Uterus (tissue), 4 donors: ENCODE data around the gene KLHDC3. TPM values are rescaled to one million over a fixed set of nuclear protein-coding genes. Genes with fewer than 3 reads are reported as not detected.

Experiments used
- DNase-seq, 2 donors: peaks; one replicate each; pipeline ENCODE4 v3.0.0-alpha.2; 2019 to 2020
- H3K27ac ChIP-seq, 2 donors: fragments of 200-600 bp; sonication (generic); 1 replicate in 1 of 2; 2 replicates in 1 of 2; pipeline ENCODE4 v1.5.1; 2016 to 2018
- H3K27me3 ChIP-seq, 2 donors: fragments of 200-600 bp; sonication (generic); one replicate each; pipeline ENCODE4 v1.5.1; 2018 to 2019; ENCODE audit warnings: control low read depth in 1 of 2
- H3K36me3 ChIP-seq, 2 donors: fragments of 200-600 bp; sonication (generic); one replicate each; pipeline ENCODE4 v1.5.1; 2019; ENCODE audit warnings: control low read depth in 1 of 2
- H3K4me1 ChIP-seq, 2 donors: fragments of 200-600 bp; sonication (generic); one replicate each; pipeline ENCODE4 v1.5.1; 2018 to 2019; ENCODE audit warnings: control low read depth in 1 of 2
- H3K4me3 ChIP-seq, 2 donors: fragments of 200-600 bp; sonication (generic); 1 replicate in 1 of 2; 2 replicates in 1 of 2; pipeline ENCODE4 v1.5.1; 2018 to 2019; ENCODE audit warnings: mild to moderate bottlenecking in 1 of 2
- H3K9me3 ChIP-seq, 2 donors: fragments of 200-600 bp; sonication (generic); one replicate each; pipeline ENCODE4 v1.5.1; 2019; ENCODE audit warnings: control low read depth in 1 of 2
- CTCF ChIP-seq, 4 experiments: fragments of 200-600 bp in 2 of 4; fragments of 450-650 bp in 2 of 4; sonication (generic) in 2 of 4; IDR thresholded peaks; one replicate each; pipeline ENCODE4 v1.5.1; 2016 to 2019; ENCODE audit warnings: antibody characterized with exemption in 4 of 4, mild to moderate bottlenecking in 2 of 4, moderate library complexity in 1 of 4
- POLR2A ChIP-seq, 2 donors: fragments of 450-650 bp; IDR thresholded peaks; one replicate each; pipeline ENCODE4 v1.6.1; 2016; ENCODE audit warnings: antibody characterized with exemption in 2 of 2, mild to moderate bottlenecking in 1 of 2, moderate library complexity in 1 of 2
- intact Hi-C: fragments of 100-400 bp; cut with DNase I; formaldehyde crosslinking; loops from one replicate; pipeline ENCODE4 v1.15.1; 2023; ENCODE audit warnings: low total_unique reads
- total RNA-seq, 4 donors: library from RNA; depleted of rRNA in 3 of 4; stranded (reverse); fragments of >200 nt in 3 of 4; gene quantifications; one replicate each; pipeline versions ENCODE4 v1.1.0 to v1.2.4, GENCODE V29; 2014 to 2023
- donor health status: DM: yes; HTN: yes; CAD: no.

The KLHDC3 gene
- total RNA-seq, 4 donors from 2014 or later = 19.7 to 152 (median 56.8) TPM

- no peak for DNase-seq
Measured at GRCh38 chr6:43026365-43026764, 12.3 kb downstream of the KLHDC3 start.

GRCh38 chr6:43029120-43029519, 15.1 kb downstream of the KLHDC3 start:
- Histone ChIP-seq H3K27ac (no peak overlapping the region), H3K36me3 (no peaks in the 10 kb centered on the region), H3K4me3 (no peak overlapping the region), H3K4me1 (no peaks in the 10 kb centered on the region), H3K27me3 (no peaks in the 10 kb centered on the region), H3K9me3 (no peaks in the 10 kb centered on the region)
- TF ChIP-seq CTCF (IDR thresholded peaks at IDR 0.05) (no peak), POLR2A (IDR thresholded peaks at IDR 0.05) (no peak)
- DNase-seq = no peak
- intact Hi-C loops = no loop called here

More at GRCh38 chr6:43026365-43026764, 12.3 kb downstream of the KLHDC3 start:
- Histone ChIP-seq H3K4me1 (peaks cover 0 to 8% of the 10 kb centered on the region in 2 donors), H3K27ac (no peak overlapping the region), H3K27me3 (no peaks in the 10 kb centered on the region), H3K9me3 (no peaks in the 10 kb centered on the region), H3K4me3 (no peak overlapping the region), H3K36me3 (no peaks in the 10 kb centered on the region)
- TF ChIP-seq POLR2A (IDR thresholded peaks at IDR 0.05) = no peak
- no peak for TF ChIP-seq CTCF (IDR thresholded peaks at IDR 0.05)
- intact Hi-C loops = no loop called here

GRCh38 chr6:43032326-43032725, 18.3 kb downstream of the KLHDC3 start:
- intact Hi-C loops = no loop called here
- Histone ChIP-seq H3K27me3 (no peaks in the 10 kb centered on the region), H3K36me3 (no peaks in the 10 kb centered on the region)

GRCh38 chr6:43033496-43034189, 19.6 kb downstream of the KLHDC3 start:
- TF ChIP-seq CTCF (IDR thresholded peaks at IDR 0.05) = no peak
- TF ChIP-seq POLR2A (IDR thresholded peaks at IDR 0.05) = no peak
- no peaks in the 10 kb centered on the region for H3K36me3 ChIP-seq
- H3K4me3 ChIP-seq = no peak overlapping the region
- H3K4me1 ChIP-seq = no peaks in the 10 kb centered on the region
- H3K9me3 ChIP-seq = no peaks in the 10 kb centered on the region
- intact Hi-C loops = no loop called here
- DNase-seq = no peak
- no peak overlapping the region for H3K27ac ChIP-seq
- no peaks in the 10 kb centered on the region for H3K27me3 ChIP-seq

More at GRCh38 chr6:43032326-43032725, 18.3 kb downstream of the KLHDC3 start:
- Histone ChIP-seq H3K9me3 (no peaks in the 10 kb centered on the region), H3K27ac (no peak overlapping the region), H3K4me1 (no peaks in the 10 kb centered on the region), H3K4me3 (no peak overlapping the region)
- no peak for TF ChIP-seq POLR2A (IDR thresholded peaks at IDR 0.05)
- no peak for TF ChIP-seq CTCF (IDR thresholded peaks at IDR 0.05)
- no peak for DNase-seq

DNA sequence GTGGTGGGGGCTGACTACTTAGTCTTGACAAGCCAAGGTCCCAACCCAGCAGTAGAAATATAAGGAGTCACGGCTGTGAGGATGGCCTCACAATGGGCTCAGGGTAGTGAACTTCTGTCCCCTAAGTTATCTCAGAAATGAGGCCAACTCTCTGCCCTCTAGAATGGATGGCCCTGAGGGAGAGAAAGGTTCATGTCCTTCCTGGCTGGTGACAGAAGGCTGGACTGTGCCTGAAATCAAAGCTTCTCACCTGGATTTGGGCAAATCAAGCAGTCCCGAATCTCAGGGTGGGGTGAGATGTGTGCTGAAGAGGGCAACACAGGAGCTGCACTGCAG, 20.1 kb downstream of the KLHDC3 start:
- H3K27ac ChIP-seq = no peak overlapping the region
- H3K4me1 ChIP-seq = no peaks in the 10 kb centered on the region
- intact Hi-C loops = no loop called here
- H3K36me3 ChIP-seq = no peaks in the 10 kb centered on the region
- no peaks in the 10 kb centered on the region for H3K27me3 ChIP-seq
- H3K9me3 ChIP-seq = no peaks in the 10 kb centered on the region
- no peak for DNase-seq
- H3K4me3 ChIP-seq = no peak overlapping the region
- TF ChIP-seq POLR2A (IDR thresholded peaks at IDR 0.05) (no peak), CTCF (IDR thresholded peaks at IDR 0.05) (no peak)
